ENCODE results near the gene SMAD3. TPM values are rescaled to one million over a fixed set of nuclear protein-coding genes. Genes with fewer than 3 reads are reported as not detected.

The SMAD3 gene
- total RNA-seq, 4 donors from 2014 or later, result 25.9 to 69.4 (median 35.2) TPM

- H3K4me3 ChIP-seq (ENCODE audit: low read depth, poor library complexity, severe bottlenecking), result no peak overlapping the region
- DNase-seq (ENCODE audit: low spot score in 2 of 2), result no peak
- WGBS, 2 donors, result 68 to 74% methylated on average over 11 of the region's 11 CpGs
- intact Hi-C loops (cut with DNase I; ENCODE audit: low total_unique reads), result loop anchor here (10.0 kb wide), 1 partner anchor 1049 kb away; no protein-coding TSS in a partner anchor
- TF ChIP-seq CTCF (IDR thresholded peaks at IDR 0.05), result no peak
- no peak for TF ChIP-seq POLR2A (IDR thresholded peaks at IDR 0.05)
Observed at GRCh38 chr15:67103869-67104268, 38.5 kb downstream of the SMAD3 start.

- no peak overlapping the region for H3K4me3 ChIP-seq (ENCODE audit: low read depth, poor library complexity, severe bottlenecking)
- DNase-seq (ENCODE audit: low spot score in 2 of 2), result no peak
- intact Hi-C loops (cut with DNase I; ENCODE audit: low total_unique reads), result loop anchor here (10.0 kb wide), 1 partner anchor 1050 kb away; no protein-coding TSS in a partner anchor
- TF ChIP-seq CTCF (IDR thresholded peaks at IDR 0.05) (no peak), POLR2A (IDR thresholded peaks at IDR 0.05) (no peak)
- 72 to 81% methylated on average over 8 of the region's 8 CpGs for WGBS, 2 donors
Observed at GRCh38 chr15:67104510-67104909, 39.1 kb downstream of the SMAD3 start.

- DNase-seq (ENCODE audit: low spot score in 2 of 2), result no peak
- intact Hi-C loops (cut with DNase I; ENCODE audit: low total_unique reads), result loop anchor here (10.0 kb wide), 1 partner anchor 1051 kb away; no protein-coding TSS in a partner anchor
- WGBS, 2 donors, result 48 to 49% methylated on average over 11 of the region's 11 CpGs
- TF ChIP-seq CTCF (IDR thresholded peaks at IDR 0.05), result peak in 1 of 3 donors; percentile 19
- no peak for TF ChIP-seq POLR2A (IDR thresholded peaks at IDR 0.05)
- no peak overlapping the region for H3K4me3 ChIP-seq (ENCODE audit: low read depth, poor library complexity, severe bottlenecking)
Observed at GRCh38 chr15:67105065-67105951, 39.9 kb downstream of the SMAD3 start.

GRCh38 chr15:67105991-67106763 is 40.8 kb downstream of the SMAD3 start:
- TF ChIP-seq POLR2A (IDR thresholded peaks at IDR 0.05) (no peak), CTCF (IDR thresholded peaks at IDR 0.05) (no peak)
- 64 to 68% methylated on average over 8 of the region's 8 CpGs for WGBS, 2 donors
- H3K4me3 ChIP-seq (ENCODE audit: low read depth, poor library complexity, severe bottlenecking), result no peak overlapping the region
- no peak for DNase-seq (ENCODE audit: low spot score in 2 of 2)
- intact Hi-C loops (cut with DNase I; ENCODE audit: low total_unique reads), result loop anchor here (10.0 kb wide), 1 partner anchor 1051 kb away; no protein-coding TSS in a partner anchor

- DNase-seq (ENCODE audit: low spot score in 2 of 2), result no peak
- intact Hi-C loops (cut with DNase I; ENCODE audit: low total_unique reads), result loop anchor here (10.0 kb wide), 1 partner anchor 1052 kb away; no protein-coding TSS in a partner anchor
- TF ChIP-seq CTCF (IDR thresholded peaks at IDR 0.05) (no peak), POLR2A (IDR thresholded peaks at IDR 0.05) (no peak)
- WGBS, 2 donors, result 13 to 16% methylated on average over 2 of the region's 2 CpGs
- H3K4me3 ChIP-seq (ENCODE audit: low read depth, poor library complexity, severe bottlenecking), result no peak overlapping the region
Observed at GRCh38 chr15:67106764-67107013, 41.3 kb downstream of the SMAD3 start.
